HG02623 (cell line): ENCODE results near the gene HM13.
"Not testable (repeated sequence)": the region's sequence is repeated elsewhere in the genome, so short reads cannot be mapped to it uniquely, and the experiment has no call there.

ENCODE experiments used
- ATAC-seq: cut with Tn5 transposase; IDR thresholded peaks from one replicate; pipeline ENCODE4 v1.9.1; 2021; ENCODE audit warnings: moderate library complexity; ENCODE audit not compliant: unreplicated experiment

HM13 gene

DNA sequence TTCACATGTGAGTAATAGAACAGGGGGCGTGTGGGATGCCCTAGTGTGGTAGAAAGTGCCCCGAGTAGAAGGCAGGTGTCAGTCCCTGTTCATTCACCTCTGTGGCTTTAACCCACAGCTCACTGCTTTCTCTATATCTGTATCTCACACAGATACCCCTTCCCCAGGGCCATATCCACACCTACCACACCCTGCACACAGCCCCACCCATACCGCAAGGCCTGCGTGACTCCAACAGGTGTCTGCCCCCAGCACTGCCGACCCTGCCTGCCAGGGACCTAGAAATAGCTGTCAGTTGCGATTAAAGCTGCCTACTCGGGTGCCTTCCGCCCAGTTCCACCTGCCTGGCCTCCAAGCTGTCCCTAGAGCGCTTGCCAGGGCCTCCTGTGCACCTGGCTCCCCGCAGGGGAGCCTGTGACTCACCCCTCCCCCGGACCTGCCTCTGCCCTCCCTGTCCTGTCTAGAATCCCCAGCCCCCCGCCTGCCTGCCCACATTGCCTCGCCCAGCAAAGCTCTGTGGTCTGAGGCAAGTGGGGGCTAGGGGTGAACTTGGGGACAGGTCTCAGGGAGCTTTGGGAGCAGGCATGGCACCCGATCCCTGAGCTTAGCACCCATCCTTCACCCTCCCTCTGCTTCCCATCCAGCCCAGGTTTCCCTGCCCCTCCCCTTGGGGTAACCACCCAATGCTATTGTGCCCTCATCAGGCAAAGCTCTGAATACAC lies 52.6 kb downstream of the HM13 start:
- ATAC-seq, result no peak

DNA sequence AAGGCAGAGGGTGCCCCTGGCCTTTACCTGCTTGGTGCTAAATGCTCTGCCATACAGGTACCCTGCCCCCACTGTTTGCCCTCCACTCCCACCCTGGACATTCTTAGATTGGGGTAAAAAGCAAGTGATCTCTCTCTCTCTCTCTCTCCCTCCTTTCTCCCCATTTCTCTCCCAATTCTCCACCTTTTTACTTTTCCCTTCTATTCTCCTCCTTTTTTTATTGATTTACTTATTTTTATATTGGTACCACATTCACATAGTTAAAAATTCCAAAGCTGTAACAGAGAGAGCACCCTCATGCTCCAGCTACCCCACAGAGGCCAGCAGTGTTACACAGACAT lies 53.1 kb downstream of the HM13 start:
- ATAC-seq, result no peak

DNA sequence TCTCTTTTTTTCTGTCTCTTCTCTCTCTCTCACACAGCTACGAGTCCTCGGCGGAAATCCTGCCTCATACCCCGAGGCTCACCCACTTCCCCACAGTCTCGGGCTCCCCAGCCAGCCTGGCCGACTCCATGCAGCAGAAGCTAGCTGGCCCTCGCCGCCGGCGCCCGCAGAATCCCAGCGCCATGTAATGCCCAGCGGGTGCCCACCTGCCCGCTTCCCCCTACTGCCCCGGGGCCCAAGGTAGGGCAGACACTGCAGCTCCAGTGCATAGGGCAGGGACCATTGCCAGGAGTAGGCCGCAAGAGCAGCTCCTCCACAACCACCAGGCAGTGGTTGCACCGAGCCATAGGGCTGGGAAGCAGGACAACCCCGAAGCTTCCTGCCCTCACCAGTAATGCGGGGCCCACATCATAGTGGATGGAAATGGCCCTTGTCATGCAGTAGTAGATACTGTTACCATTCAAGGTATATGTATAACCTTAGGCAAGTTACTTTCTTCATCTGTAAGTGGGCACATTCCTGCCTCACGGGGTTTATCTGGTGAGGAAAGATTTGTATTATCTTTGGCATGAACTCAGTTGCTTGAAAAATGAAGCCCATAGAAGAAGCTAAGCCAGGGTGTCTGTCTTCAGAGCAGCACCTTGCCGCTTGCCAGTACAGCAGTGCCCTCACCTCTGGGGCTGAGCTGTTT lies 53.9 kb downstream of the HM13 start:
- no peak for ATAC-seq

DNA sequence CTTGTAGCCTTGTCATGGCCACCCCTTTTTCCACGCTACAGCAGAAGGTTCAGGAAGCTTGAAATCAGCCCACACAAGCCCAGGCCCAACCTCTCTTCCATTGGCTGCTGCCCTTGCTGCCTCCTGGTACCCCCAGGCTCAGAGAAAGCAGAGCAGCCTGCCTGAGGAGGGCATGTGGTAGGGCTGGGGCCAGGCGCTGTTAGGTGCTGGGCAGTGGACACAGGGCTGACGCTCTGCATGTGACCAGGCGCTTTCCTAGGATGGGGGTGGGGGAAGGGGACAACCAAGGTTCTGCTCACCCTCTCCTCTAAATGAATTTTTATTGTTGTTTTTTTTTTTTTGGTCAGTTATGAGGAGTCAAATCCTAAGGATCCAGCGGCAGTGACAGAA lies 54.5 kb downstream of the HM13 start:
- no peak for ATAC-seq

DNA sequence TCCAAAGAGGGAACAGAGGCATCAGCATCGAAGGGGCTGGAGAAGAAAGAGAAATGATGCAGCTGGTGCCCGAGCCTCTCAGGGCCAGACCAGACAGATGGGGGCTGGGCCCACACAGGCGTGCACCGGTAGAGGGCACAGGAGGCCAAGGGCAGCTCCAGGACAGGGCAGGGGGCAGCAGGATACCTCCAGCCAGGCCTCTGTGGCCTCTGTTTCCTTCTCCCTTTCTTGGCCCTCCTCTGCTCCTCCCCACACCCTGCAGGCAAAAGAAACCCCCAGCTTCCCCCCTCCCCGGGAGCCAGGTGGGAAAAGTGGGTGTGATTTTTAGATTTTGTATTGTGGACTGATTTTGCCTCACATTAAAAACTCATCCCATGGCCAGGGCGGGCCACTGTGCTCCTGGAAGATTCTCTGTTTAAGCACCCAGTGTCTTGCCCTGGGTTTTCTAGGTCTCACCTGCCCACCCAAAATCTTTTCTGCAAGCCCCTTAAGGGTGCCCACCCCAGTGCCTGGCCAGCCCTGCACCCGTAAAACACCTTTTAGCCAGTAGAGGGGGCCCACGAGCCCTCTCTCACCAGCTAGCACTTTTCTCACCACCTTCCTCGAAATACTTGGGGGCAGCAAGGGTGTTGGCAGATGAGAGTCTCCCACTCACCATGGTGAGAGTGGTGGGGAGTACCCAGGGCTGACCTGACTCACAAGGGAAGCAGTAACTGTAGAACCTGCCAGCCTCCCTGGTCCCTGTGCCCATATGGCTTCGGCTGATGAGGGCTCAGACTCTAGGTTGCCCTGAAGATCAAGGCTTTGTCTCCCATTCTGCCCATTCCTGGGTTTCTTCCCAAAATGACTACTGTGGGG lies 55.1 kb downstream of the HM13 start:
- no peak for ATAC-seq

DNA sequence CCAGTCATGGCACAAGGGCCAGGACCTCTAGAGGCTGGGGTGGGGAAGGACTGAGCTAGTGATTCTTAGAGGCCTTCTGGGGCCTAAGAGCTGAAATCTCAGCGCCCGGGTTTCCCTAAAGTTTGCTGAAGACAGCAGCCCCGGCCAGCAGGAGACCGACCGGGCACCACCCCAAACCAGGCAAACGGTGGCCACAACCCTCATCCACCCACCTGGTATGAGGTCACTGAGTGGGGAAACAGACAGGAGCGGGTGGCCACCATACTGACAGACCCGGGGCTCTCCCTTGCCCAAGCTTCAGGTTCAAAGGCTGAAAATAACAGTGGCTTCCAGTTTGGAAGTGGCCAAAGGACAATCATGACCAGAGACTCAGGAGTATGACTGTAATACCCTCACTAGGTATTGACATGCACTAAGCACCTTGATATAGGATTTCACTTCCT lies 55.8 kb downstream of the HM13 start:
- ATAC-seq, result no peak

DNA sequence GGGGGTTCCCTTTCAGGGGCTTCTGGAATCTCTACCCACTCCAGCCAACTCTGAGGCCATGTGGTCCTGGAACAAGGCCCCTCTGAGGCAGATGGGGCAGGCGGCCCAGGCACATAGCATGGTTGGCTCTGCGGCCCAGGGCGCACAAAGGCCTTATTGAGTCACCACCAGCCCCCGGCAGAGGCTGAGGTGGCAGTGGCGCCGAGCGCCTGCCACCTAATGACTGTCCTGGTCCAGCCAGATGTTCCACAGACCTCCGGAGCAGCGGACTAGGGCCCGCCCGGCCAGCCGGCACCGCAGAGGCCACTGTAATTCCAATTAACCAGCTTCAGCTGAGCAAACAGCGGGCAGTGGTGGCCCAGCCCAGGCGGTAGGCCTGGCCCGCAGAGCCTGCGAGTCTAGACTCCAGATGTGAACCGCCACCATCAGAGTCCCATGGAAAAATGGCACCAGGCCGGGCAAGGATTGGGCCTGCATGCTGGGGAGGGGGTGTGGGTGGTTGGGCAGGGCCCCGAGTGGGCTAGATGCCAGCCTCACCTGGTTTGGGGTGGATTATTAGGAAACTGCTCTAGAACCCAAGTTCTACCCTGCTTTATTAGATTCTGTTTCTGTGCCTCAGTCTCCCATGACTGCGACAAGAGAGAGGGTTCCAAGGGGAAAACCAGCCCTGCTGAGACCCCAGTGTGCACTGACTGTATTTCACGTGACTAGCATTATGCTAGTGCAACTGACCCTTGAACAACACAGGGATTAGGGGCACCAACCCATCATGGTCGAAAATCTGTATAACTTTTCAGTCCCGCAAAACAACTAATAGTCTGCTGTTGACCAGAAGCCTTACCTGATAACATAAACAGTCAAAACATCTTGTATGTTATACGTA lies 56.7 kb downstream of the HM13 start:
- no peak for ATAC-seq

DNA sequence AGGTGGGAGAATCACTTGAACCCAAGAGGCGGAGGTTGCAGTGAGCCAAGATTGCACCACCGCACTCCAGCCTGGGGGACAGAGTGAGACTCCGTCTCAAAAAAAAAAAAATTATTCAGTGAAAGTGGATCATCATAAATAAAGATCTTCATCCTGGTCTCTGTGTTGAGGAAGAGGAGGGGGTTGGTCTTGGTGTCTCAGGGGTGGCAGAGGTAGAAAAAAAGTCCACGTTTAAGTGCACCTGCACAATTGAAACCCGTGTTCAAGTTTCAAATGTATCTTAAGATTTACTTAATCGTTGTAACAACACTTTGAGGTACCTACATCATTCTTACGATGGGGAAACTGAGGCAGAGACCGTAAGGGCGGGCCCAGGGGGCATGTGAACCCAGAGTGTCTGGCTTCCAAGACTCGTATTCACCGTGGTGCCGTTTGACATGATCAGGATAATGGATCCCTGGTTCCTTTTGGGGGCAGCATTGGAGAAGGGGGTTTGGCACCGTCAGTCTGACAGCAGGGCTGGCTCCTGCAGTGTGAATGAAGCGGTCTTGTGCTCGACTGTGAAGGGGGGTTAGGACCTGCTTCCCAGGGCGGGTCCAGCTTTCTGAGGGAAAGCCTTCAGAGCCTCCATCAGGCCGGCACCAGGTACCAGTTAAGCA lies 57.9 kb downstream of the HM13 start:
- no peak for ATAC-seq

DNA sequence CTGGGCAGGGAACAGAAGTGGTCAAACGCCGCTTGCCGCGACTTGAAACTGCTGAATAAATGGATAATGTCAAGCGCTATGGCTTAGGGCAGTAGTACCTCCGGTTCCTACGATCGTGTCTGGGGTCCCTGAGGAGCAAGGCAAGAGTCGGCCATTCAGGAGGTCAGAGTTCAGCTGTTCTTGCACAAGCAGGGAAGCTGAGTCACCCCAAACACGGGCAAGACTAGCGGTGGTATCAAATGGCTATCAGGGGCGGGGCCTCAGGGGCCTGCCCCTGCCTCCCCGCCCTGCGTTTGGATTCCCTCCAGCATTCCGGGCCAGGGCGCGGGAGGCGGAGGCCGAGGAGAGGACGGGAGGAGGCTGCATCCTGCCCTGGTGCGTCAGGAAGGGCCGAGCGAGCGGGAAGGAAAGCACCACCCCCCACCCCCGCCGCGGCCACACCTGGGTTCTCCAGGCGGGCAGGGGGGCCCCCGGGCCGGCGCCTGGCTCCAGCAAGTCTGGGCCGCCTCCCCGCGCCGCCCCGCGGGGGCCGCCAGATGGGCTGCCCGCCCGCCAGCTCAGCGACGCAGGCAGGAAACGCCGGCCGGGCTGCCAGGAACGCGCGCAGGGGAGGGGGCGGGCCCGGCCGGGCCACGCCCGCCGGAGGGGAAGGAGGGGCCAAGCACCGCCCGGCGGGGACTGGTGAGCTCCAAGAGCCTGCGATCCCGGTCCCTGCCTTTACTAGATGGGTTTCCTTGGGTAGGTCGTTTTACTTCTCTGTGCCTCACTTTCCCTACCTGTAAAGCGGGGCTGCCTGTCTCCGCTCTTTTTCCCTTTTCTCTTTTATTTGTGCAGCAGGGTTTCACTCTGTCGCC lies 58.7 kb downstream of the HM13 start:
- peak; percentile 88 for ATAC-seq

DNA sequence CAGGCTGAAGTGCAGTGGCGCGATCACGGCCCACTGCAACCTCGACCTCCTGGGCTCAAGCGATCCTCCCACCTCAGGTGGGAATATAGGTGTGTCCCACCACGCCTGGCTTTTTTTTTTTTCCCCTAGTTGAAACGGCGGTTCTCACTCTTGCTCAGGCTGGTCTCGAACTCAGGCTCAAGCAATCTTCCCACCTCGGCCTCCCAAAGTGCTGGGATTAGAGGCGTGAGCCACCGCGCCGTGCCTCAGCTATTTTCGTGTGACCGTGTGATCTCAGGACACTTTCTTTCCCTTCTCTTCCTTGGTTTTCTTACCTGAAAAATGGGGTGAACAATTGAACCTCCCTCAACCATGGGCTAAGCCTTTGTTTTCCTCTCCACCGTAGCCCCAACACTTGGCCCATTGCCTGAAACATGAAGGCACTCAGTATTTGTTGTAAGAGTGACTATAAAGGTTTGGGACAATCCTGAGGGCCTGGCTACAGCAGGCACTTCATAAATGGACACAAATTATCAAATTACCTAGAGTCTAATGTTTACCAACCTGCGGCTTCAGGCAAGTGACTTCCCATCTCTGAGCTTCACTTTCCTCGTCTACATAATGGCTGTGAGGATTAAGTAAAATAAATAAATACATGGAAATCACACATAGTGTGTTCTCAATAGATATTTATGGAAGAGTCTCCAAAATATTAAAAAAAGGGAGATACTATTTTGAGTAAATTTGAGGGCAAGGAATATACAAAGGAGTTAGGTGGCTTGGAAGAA lies 59.5 kb downstream of the HM13 start:
- ATAC-seq, result peak; percentile 12

DNA sequence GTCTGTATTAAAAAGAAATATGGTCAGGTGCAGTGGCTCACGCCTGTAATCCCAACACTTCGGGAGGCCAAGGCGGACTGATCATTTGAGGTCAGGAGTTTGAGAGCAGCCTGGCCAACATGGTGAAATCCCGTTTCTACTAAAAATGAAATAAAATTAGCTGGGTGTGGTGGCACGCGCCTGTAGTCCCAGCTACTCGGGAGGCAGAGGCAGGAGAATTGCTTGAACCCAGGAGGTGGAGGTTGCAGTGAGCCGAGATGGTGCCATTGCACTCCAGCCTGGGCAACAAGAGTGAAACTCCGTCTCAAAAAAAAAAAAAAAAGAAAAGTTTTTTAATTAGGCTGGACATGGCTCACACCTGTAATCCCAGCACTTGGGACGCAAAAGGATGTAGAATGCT lies 60.7 kb downstream of the HM13 start:
- ATAC-seq, result not testable (repeated sequence)

DNA sequence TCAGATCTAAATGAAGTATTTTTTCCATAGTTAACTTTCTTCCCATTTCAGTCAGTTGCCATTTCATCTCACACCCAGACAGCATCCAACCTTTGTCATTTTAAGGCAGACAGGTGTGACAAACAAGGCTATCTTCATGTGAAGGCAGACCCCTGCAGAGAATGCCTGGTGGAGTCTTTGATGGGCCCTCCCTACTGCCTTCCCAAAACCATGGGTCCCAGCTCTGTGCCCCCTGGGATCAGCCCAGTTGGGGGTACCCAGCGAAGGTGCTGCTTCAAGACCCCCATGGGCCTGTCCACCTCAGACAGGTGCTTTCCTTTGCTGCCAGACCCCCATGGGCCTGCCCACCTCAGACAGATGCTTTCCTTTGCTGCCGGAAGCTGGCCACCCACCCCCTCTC lies 62.5 kb downstream of the HM13 start:
- ATAC-seq, result no peak

DNA sequence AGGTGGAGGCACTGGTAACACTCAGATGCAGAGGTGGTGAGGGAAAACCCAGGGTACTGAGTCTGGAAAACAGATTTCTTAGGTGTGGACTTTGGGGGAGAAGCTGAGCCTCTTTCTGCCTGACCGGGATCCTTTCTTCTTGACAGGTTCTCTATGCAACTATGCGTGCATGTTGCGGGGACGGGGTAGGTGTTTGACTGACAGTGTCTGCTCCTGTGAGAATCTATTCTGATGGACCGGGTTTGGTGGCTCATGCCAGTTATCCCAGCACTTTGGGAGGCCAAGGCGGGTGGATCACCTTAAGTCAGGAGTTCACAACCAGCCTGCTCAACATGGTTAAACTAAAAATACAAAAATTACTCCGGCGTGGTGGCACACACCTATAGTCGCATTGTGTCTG lies 63.0 kb downstream of the HM13 start:
- no peak for ATAC-seq

DNA sequence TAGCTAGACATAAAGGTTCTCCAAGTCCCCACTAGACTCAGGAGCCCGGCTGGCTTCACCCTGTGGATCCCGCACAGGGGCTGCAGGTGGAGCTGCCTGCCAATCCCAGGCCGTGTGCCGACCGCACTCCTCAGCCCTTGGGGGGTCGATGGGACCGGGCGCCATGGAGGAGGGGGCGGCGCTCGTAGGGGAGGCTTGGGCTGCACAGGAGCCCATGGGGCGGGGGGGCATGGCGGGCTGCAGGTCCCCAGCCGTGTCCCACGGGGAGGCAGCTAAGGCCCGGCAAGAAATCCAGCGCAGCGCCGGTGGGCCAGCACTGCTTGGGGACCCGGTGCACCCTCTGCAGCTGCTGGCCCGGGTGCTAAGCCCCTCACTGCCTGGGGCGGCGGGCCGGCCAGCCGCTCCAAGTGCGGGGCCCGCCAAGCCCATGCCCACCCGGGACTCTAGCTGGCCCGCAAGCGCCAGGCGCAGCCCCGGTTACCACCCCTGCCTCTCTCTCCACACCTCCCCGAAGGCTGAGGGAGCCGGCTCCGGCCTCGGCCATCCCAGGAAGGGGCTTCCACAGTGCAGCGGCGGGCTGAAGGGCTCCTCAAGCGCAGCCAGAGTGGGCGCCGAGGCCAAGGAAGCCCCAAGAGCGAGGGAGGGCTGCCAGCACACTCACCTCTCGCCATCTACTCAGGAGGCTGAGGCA lies 64.4 kb downstream of the HM13 start:
- no peak for ATAC-seq

DNA sequence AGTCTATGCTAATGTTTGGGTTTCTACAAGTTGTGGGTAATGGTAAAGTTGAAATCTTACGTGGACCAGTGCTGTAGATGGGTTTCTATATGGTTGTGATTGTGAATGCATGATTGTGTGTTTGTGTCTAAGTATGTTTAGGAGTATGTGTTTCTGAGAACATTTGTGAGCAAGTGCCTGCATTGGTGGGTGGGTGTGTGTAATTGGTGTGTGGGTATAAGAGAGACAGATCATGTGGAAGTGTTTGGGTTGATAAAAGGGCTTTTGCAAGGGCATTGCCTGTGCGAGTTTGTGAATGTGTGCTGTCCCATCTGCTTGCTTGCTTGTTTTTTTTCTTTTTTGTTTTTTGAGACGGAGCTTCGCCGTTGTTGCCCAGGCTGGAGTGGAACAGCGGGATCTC lies 65.0 kb downstream of the HM13 start:
- ATAC-seq, result no peak

DNA sequence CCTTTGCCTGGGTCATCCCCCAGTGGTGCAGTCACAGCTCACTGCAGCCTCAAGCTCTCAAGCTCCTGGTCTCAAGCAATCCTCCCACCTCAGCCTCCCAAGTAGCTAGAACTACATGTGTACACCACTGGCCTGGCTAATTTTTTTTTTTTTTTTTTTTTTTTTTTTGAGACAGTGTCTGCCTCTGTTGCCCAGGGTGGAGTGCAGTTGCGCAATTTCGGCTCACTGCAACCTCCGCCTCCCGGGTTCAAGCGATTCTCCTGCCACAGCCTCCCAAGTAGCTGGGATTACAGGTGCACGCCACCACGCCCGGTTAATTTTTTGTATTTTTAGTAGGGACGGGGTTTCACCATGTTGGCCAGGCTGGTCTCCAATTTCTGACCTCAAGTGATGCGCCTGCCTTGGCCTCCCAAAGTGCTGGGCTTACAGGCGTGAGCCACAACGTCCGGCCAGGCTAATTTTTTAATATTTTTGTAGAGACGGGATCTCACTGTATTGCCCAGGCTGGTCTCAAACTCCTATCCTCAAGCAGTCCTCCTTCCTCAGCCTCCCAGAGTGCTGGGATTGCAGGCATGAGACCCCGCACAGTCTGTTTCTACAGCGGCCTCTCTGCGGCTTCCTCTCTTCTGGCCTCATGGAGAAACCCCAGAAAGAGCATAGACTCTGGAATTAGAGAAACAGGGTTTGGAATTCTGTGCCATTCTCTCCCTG lies 65.9 kb downstream of the HM13 start:
- ATAC-seq, result not testable (repeated sequence)

DNA sequence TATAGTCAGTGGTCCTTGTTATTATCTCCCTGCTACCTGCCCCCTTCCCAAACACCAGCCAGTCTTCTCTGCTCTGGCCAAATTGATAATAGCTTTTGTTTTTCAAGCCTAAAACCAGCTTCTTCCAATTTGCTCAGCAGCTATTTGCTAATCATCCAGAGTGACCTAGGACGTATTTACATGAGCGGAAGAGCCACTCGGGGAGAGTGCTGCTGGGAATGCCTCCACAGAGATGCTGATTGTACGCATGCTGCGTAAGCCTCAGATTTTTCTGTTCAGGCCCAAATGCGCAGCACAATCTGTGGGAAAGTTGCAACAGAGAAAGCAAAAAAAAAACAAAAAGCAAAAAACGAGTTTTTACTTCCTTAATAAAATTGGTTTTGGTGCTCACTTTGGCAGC lies 66.5 kb downstream of the HM13 start:
- no peak for ATAC-seq

DNA sequence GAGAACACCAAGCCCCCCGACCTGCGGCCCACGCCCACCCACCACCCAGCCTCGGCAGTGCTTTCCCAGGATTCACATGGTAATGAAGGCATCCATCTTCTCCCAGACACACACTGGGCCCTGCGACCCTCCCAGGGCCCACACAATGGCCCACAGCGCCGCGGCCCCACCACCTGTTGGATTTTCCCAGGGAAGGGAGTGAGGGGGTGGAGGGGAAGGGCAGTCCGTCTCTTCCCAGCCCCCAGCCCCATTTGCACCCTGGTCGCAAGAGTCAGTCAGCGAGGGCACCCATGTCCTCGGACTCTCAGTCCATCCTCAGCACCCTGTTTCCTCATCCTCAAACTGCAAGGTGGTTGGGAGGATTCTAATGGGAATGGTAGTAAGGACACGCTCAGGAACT lies 67.1 kb downstream of the HM13 start:
- no peak for ATAC-seq
